ENCODE results near the gene NABP1.

NABP1 gene

GRCh38 chr2:191679818-191680600 is 2.1 kb downstream of the NABP1 start:
- no peak overlapping the region; the same call in 1 of the 2 replicates for H3K9ac ChIP-seq
- H3K36me3 ChIP-seq (ENCODE audit: insufficient read depth): peaks cover 16% of the 10 kb centered on the region; the same call in 1 of the 2 replicates
- no peak overlapping the region for H3K4me3 ChIP-seq (IDR thresholded peaks at IDR 0.05; ENCODE audit: insufficient read depth, low read depth, low read length)
- no peaks in the 10 kb centered on the region for H4K20me1 ChIP-seq (ENCODE audit: insufficient read depth)
- peaks cover 51% of the 10 kb centered on the region for H3K4me1 ChIP-seq (ENCODE audit: low read depth, poor library complexity, severe bottlenecking)
- no peak for TF ChIP-seq CTCF (conservative IDR thresholded peaks at IDR 0.05; ENCODE audit: low read depth, low read length)
- no peaks in the 10 kb centered on the region for H3K27me3 ChIP-seq (ENCODE audit: insufficient read depth, low read depth)
- H3K4me2 ChIP-seq: peak overlapping the region; percentile 91
- peaks cover 26% of the 10 kb centered on the region for H3K79me2 ChIP-seq (ENCODE audit: insufficient read depth, low read depth)
- H3K27ac ChIP-seq: peak overlapping the region; percentile 97; the same call in 1 of the 2 replicates
- no peak overlapping the region for H2AFZ ChIP-seq (ENCODE audit: low read depth)

- H3K27ac ChIP-seq: no peak overlapping the region
- no peak overlapping the region for H3K4me3 ChIP-seq (IDR thresholded peaks at IDR 0.05; ENCODE audit: insufficient read depth, low read depth, low read length)
- H2AFZ ChIP-seq (ENCODE audit: low read depth): no peak overlapping the region
- H3K36me3 ChIP-seq (ENCODE audit: insufficient read depth): peaks cover 22% of the 10 kb centered on the region; the same call in 1 of the 2 replicates
- H3K79me2 ChIP-seq (ENCODE audit: insufficient read depth, low read depth): peaks cover 26% of the 10 kb centered on the region
- peak overlapping the region; percentile 91 for H3K4me2 ChIP-seq
- TF ChIP-seq CTCF (conservative IDR thresholded peaks at IDR 0.05; ENCODE audit: low read depth, low read length): no peak
- H4K20me1 ChIP-seq (ENCODE audit: insufficient read depth): no peaks in the 10 kb centered on the region
- H3K27me3 ChIP-seq (ENCODE audit: insufficient read depth, low read depth): no peaks in the 10 kb centered on the region
- H3K9ac ChIP-seq: no peak overlapping the region
- peaks cover 45% of the 10 kb centered on the region for H3K4me1 ChIP-seq (ENCODE audit: low read depth, poor library complexity, severe bottlenecking)
Observed at GRCh38 chr2:191680639-191681038, 2.7 kb downstream of the NABP1 start.

- H3K79me2 ChIP-seq (ENCODE audit: insufficient read depth, low read depth): peaks cover 26% of the 10 kb centered on the region
- TF ChIP-seq CTCF (conservative IDR thresholded peaks at IDR 0.05; ENCODE audit: low read depth, low read length): no peak
- no peak overlapping the region for H3K4me3 ChIP-seq (IDR thresholded peaks at IDR 0.05; ENCODE audit: insufficient read depth, low read depth, low read length)
- H3K4me2 ChIP-seq: no peak overlapping the region
- H3K4me1 ChIP-seq (ENCODE audit: low read depth, poor library complexity, severe bottlenecking): peaks cover 38% of the 10 kb centered on the region
- H3K9ac ChIP-seq: no peak overlapping the region
- H2AFZ ChIP-seq (ENCODE audit: low read depth): no peak overlapping the region
- peaks cover 29% of the 10 kb centered on the region; the same call in 1 of the 2 replicates for H3K36me3 ChIP-seq (ENCODE audit: insufficient read depth)
- no peaks in the 10 kb centered on the region for H4K20me1 ChIP-seq (ENCODE audit: insufficient read depth)
- H3K27ac ChIP-seq: no peak overlapping the region
- H3K27me3 ChIP-seq (ENCODE audit: insufficient read depth, low read depth): no peaks in the 10 kb centered on the region
Observed at GRCh38 chr2:191682126-191682525, 4.2 kb downstream of the NABP1 start.

- Histone ChIP-seq H3K4me2 (no peak overlapping the region), H2AFZ (ENCODE audit: low read depth) (no peak overlapping the region), H3K4me1 (ENCODE audit: low read depth, poor library complexity, severe bottlenecking) (peaks cover 38% of the 10 kb centered on the region), H3K27ac (no peak overlapping the region), H3K36me3 (ENCODE audit: insufficient read depth) (peaks cover 29% of the 10 kb centered on the region; the same call in 1 of the 2 replicates), H3K79me2 (ENCODE audit: insufficient read depth, low read depth) (peaks cover 4% of the 10 kb centered on the region; the same call in 1 of the 2 replicates), H3K27me3 (ENCODE audit: insufficient read depth, low read depth) (no peaks in the 10 kb centered on the region), H4K20me1 (ENCODE audit: insufficient read depth) (no peaks in the 10 kb centered on the region), H3K4me3 (IDR thresholded peaks at IDR 0.05; ENCODE audit: insufficient read depth, low read depth, low read length) (no peak overlapping the region), H3K9ac (no peak overlapping the region)
- TF ChIP-seq CTCF (conservative IDR thresholded peaks at IDR 0.05; ENCODE audit: low read depth, low read length): no peak
Observed at GRCh38 chr2:191686066-191686465, 8.1 kb downstream of the NABP1 start.
